Lung (tissue), 14 donors: ENCODE measurements around the gene SSX1. TPM values are rescaled to one million over a fixed set of nuclear protein-coding genes. Genes with fewer than 3 reads are reported as not detected.
"Not testable (repeated sequence)": the region's sequence is repeated elsewhere in the genome, so short reads cannot be mapped to it uniquely, and the experiment has no call there.

Experiments used
- ATAC-seq: fragments of 200-7000 bp; cut with Tn5 transposase; one replicate; pipeline ENCODE4 v1.9.1; 2020; ENCODE audit warnings: moderate number of reproducible peaks; ENCODE audit not compliant: insufficient read depth, low FRiP score
- DNase-seq, 3 donors: peaks; one replicate each; pipeline ENCODE4 v3.0.0-alpha.2; 2013 to 2017
- H3K27ac ChIP-seq, 2 donors: one replicate each; pipeline ENCODE4 v1.5.1; 2013; ENCODE audit warnings: mild to moderate bottlenecking in 2 of 2, moderate library complexity in 2 of 2, control low read depth in 1 of 2, inconsistent platforms in 1 of 2, low read depth in 1 of 2, low read length in 1 of 2
- H3K27me3 ChIP-seq, 3 donors: one replicate each; pipeline ENCODE4 v1.5.1; 2013; ENCODE audit warnings: low read length in 2 of 3; ENCODE audit not compliant: control insufficient read depth in 3 of 3, insufficient read depth in 3 of 3
- H3K36me3 ChIP-seq, 4 donors: one replicate each; pipeline ENCODE4 v1.5.1; 2013; ENCODE audit warnings: low read length in 4 of 4, mild to moderate bottlenecking in 1 of 4, moderate library complexity in 1 of 4; ENCODE audit not compliant: control insufficient read depth in 4 of 4, insufficient read depth in 4 of 4
- H3K4me1 ChIP-seq, 5 donors: one replicate each; pipeline ENCODE4 v1.5.1; 2013; ENCODE audit warnings: low read length in 5 of 5, mild to moderate bottlenecking in 2 of 5, moderate library complexity in 1 of 5; ENCODE audit not compliant: control insufficient read depth in 5 of 5, insufficient read depth in 5 of 5
- H3K4me3 ChIP-seq: one replicate; pipeline ENCODE4 v1.5.1; 2013; ENCODE audit warnings: mild to moderate bottlenecking, control low read depth, moderate library complexity
- H3K9ac ChIP-seq, 2 donors: one replicate each; pipeline ENCODE4 v1.5.1; 2013; ENCODE audit warnings: low read length in 2 of 2, control low read depth in 1 of 2; ENCODE audit not compliant: insufficient read depth in 1 of 2
- H3K9me3 ChIP-seq, 4 donors: one replicate each; pipeline ENCODE4 v1.5.1; 2013; ENCODE audit warnings: low read length in 3 of 4, mild to moderate bottlenecking in 1 of 4, moderate library complexity in 1 of 4; ENCODE audit not compliant: control insufficient read depth in 4 of 4, insufficient read depth in 3 of 4
- WGBS, 2 donors: extraction: QIAGEN DNeasy Blood & Tissue Kit; methylation state at CpG; one replicate each; pipeline ENCODE4 v1.1.7; 2013; 5-methylcytosine and 5-hydroxymethylcytosine counted together
- long read RNA-seq, 5 donors: transcript quantifications; one replicate each; lab custom pipeline, GENCODE V29; 2026
- polyA plus RNA-seq, 2 donors: library from polyadenylated mRNA; stranded (reverse); fragments of 200-250 nt; gene quantifications; one replicate each; pipeline ENCODE4 v1.2.1, GENCODE V29; 2013
- total RNA-seq, 2 donors: library from RNA; depleted of rRNA in 1 of 2; stranded (reverse); fragments of >200 nt in 1 of 2; gene quantifications; one replicate each; pipeline ENCODE4 v1.2.1, GENCODE V29; 2014 to 2021
- donor health status: Bipolar disorder and iron deficiency.
- donor health status: healthy.
- donor health status: DM: yes; HTN: yes; CAD: no.

Gene SSX1, protein sequence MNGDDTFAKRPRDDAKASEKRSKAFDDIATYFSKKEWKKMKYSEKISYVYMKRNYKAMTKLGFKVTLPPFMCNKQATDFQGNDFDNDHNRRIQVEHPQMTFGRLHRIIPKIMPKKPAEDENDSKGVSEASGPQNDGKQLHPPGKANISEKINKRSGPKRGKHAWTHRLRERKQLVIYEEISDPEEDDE
- total RNA-seq (not detected), polyA plus RNA-seq (not detected)
- long read RNA-seq, donor 1 = 0 reads
- long read RNA-seq, donor 2 = 0 reads
- long read RNA-seq, donor 3 = 0 reads
- long read RNA-seq, donor 4 = 0 reads
- long read RNA-seq, donor 5 = 0 reads

- not testable (repeated sequence) for DNase-seq, H3K27ac ChIP-seq, H3K4me1 ChIP-seq, H3K36me3 ChIP-seq, ATAC-seq, H3K9me3 ChIP-seq, H3K4me3 ChIP-seq, H3K9ac ChIP-seq, H3K27me3 ChIP-seq
- 90 to 94% methylated on average over 19 to 20 of the region's 20 CpGs for WGBS, 2 donors
These were observed at the start of gene SSX1 for GRCh38 chrX:48255062-48255796. Gene SSX1, plus strand, starts transcription at chrX:48255392. Its CDS starts 1,850 bp downstream, at chrX:48257242.

GRCh38 chrX:48214341-48214740 is 40.9 kb upstream of the SSX1 start:
- not testable (repeated sequence) for H3K27ac ChIP-seq, H3K36me3 ChIP-seq, H3K9me3 ChIP-seq, ATAC-seq, H3K4me3 ChIP-seq, H3K27me3 ChIP-seq, H3K4me1 ChIP-seq, H3K9ac ChIP-seq
- peak in 1 of 3 donors; percentile 7 for DNase-seq
- 4 to 29% methylated on average over 4 of the region's 4 CpGs for WGBS, 2 donors

- not testable (repeated sequence) for H3K27me3 ChIP-seq, DNase-seq, H3K9me3 ChIP-seq, H3K36me3 ChIP-seq, H3K9ac ChIP-seq, H3K27ac ChIP-seq, H3K4me3 ChIP-seq, ATAC-seq, H3K4me1 ChIP-seq
- WGBS, 2 donors = 87 to 91% methylated on average over 4 of the region's 4 CpGs
These were observed 31.0 kb upstream of the SSX1 start for GRCh38 chrX:48224196-48224595.

GRCh38 chrX:48252945-48253344 is 2.2 kb upstream of the SSX1 start:
- H3K27me3 ChIP-seq, H3K9me3 ChIP-seq, H3K36me3 ChIP-seq, H3K4me1 ChIP-seq, H3K27ac ChIP-seq, H3K4me3 ChIP-seq, DNase-seq, ATAC-seq, H3K9ac ChIP-seq: not testable (repeated sequence)
- 24 to 57% methylated on average over 3 to 6 of the region's 6 CpGs for WGBS, 2 donors

DNA sequence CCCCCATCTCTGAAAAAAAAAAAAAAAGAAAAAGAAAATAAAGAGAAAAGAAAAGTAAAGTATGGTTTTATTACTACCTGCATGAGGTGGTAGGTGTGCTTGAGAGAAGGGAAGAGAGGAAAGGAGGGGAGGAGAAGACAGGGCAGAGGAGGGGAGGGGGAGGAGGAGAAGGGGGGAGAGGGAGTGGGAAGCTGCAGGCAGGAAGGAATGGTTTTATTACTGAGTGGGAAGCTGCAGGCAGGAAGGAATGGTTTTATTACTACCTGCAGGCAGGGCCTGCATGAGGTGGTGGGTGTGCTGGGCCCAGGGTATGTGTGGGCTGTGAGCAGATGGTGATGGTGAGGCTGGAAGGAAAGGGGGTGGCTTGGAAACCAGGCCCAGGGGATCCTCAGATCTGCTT is 19.2 kb downstream of the SSX1 start:
- not testable (repeated sequence) for H3K27me3 ChIP-seq, H3K36me3 ChIP-seq, H3K27ac ChIP-seq, H3K9ac ChIP-seq, DNase-seq, H3K4me1 ChIP-seq, ATAC-seq, H3K4me3 ChIP-seq, H3K9me3 ChIP-seq
